H1 (cell line): ENCODE measurements around the gene MBNL1. TPM values are rescaled to one million over a fixed set of nuclear protein-coding genes. Genes with fewer than 3 reads are reported as not detected.

ENCODE experiments used
- CTCF ChIA-PET: fragments of 300-600 bp; sonication (Branson Sonifier 250); formaldehyde crosslinking; loops from one replicate; lab custom pipeline; 2021; ENCODE audit not compliant: partially characterized antibody; lab: Charles Lee
- POLR2A ChIA-PET: fragments of 300-600 bp; sonication (Branson Sonifier 250); formaldehyde crosslinking; loops from one replicate; lab custom pipeline; 2021; ENCODE audit warnings: inconsistent platforms; ENCODE audit not compliant: partially characterized antibody; lab: Charles Lee
- DNase-seq, 2 experiments: peaks; one replicate each; pipeline versions ENCODE4 v3.0.0 to v3.0.0-alpha.2; 2010 to 2022; ENCODE audit warnings: low spot score in 2 of 2, low read depth in 1 of 2, mixed read lengths in 1 of 2
- FAIRE-seq: peaks from 2 replicates; lab custom pipeline; 2011; peaks lifted over from hg19 to GRCh38; lab: Jason Lieb, UNC
- H2AFZ ChIP-seq: 2 replicates; pipeline ENCODE4 v1.8.1; 2012; ENCODE audit warnings: low read length, inconsistent platforms
- H2AK5ac ChIP-seq: 2 replicates; pipeline ENCODE4 v1.6.1; 2013; ENCODE audit warnings: low read depth, low read length
- H2BK120ac ChIP-seq: replicated peaks from 2 replicates; pipeline ENCODE3; 2013; ENCODE audit warnings: low read depth, low read length, inconsistent platforms
- H2BK12ac ChIP-seq: 2 replicates; pipeline ENCODE4 v1.6.1; 2013; ENCODE audit warnings: low read depth, low read length
- H2BK15ac ChIP-seq: 2 replicates; pipeline ENCODE4 v1.6.1; 2013; ENCODE audit warnings: low read length
- H2BK20ac ChIP-seq: 2 replicates; pipeline ENCODE4 v1.6.1; 2013; ENCODE audit warnings: low read length
- H2BK5ac ChIP-seq: 2 replicates; pipeline ENCODE4 v1.6.1; 2013; ENCODE audit warnings: low read depth, low read length
- H3K14ac ChIP-seq: 2 replicates; pipeline ENCODE4 v1.6.1; 2013; ENCODE audit warnings: inconsistent platforms; ENCODE audit not compliant: insufficient read length
- H3K18ac ChIP-seq: 2 replicates; pipeline ENCODE4 v1.6.1; 2013; ENCODE audit warnings: low read length; ENCODE audit errors: extremely low read depth
- H3K23ac ChIP-seq: 2 replicates; pipeline ENCODE4 v1.6.1; 2013; ENCODE audit warnings: inconsistent platforms; ENCODE audit not compliant: insufficient read length
- H3K23me2 ChIP-seq: 2 replicates; pipeline ENCODE4 v1.6.1; 2013; ENCODE audit warnings: low read depth, low read length
- H3K27ac ChIP-seq: 2 replicates; pipeline ENCODE4 v1.6.1; 2011; ENCODE audit warnings: low read depth, low read length, inconsistent platforms
- H3K27me3 ChIP-seq, 4 experiments: replicated peaks in 1 of 4; 1 replicate in 1 of 4; 2 replicates in 3 of 4; pipeline versions ENCODE4 v1.6.1 to v1.8.1; 2011 to 2013; ENCODE audit warnings: low read length in 3 of 4, mild to moderate bottlenecking in 3 of 4, inconsistent platforms in 2 of 4, mixed read lengths in 2 of 4, moderate library complexity in 1 of 4; ENCODE audit not compliant: control insufficient read depth in 3 of 4, insufficient read depth in 3 of 4; ENCODE audit errors: extremely low read depth in 1 of 4
- H3K36me3 ChIP-seq, 4 experiments: 2 replicates each; pipeline versions ENCODE4 v1.6.1 to v1.8.1; 2011 to 2013; ENCODE audit warnings: mild to moderate bottlenecking in 4 of 4, low read length in 3 of 4, moderate library complexity in 2 of 4, control low read depth in 1 of 4, inconsistent platforms in 1 of 4; ENCODE audit not compliant: insufficient read depth in 4 of 4, control insufficient read depth in 2 of 4
- H3K4ac ChIP-seq: replicated peaks from 2 replicates; pipeline ENCODE3; 2013; ENCODE audit warnings: low read length, low read depth, mixed read lengths, inconsistent platforms; ENCODE audit not compliant: insufficient read length
- H3K4me1 ChIP-seq, 4 experiments: replicated peaks in 1 of 4; 1 replicate in 1 of 4; 2 replicates in 3 of 4; pipeline versions ENCODE4 v1.6.1 to v1.8.1; 2011 to 2013; ENCODE audit warnings: low read length in 3 of 4, inconsistent platforms in 2 of 4, mixed read lengths in 1 of 4; ENCODE audit not compliant: insufficient read depth in 4 of 4, control insufficient read depth in 3 of 4
- H3K4me2 ChIP-seq, 2 experiments: 2 replicates each; pipeline versions ENCODE4 v1.6.1 to v1.8.1; 2011 to 2013; ENCODE audit warnings: low read depth in 2 of 2, low read length in 2 of 2, control low read depth in 1 of 2, inconsistent platforms in 1 of 2, mild to moderate bottlenecking in 1 of 2; ENCODE audit not compliant: insufficient read depth in 1 of 2
- H3K4me3 ChIP-seq, 4 experiments: fragments of 200-600, 300-600 bp in 1 of 4; sonication (generic), shearing (Covaris generic), sonication (Bioruptor Twin) in 1 of 4; 2 replicates each; pipeline versions ENCODE4 v1.5.1 to v1.8.1; 2011 to 2016; ENCODE audit warnings: low read length in 4 of 4, low read depth in 3 of 4, control low read depth in 2 of 4, inconsistent platforms in 2 of 4, mild to moderate bottlenecking in 2 of 4, mixed read lengths in 1 of 4, moderate library complexity in 1 of 4; ENCODE audit not compliant: insufficient read depth in 2 of 4; ENCODE audit errors: extremely low read depth in 1 of 4
- H3K56ac ChIP-seq: replicated peaks from 2 replicates; pipeline ENCODE3; 2013; ENCODE audit warnings: low read depth, mild to moderate bottlenecking, mixed read lengths, low read length, inconsistent platforms; ENCODE audit not compliant: insufficient read length
- H3K79me1 ChIP-seq: 2 replicates; pipeline ENCODE4 v1.6.1; 2013; ENCODE audit warnings: low read depth, low read length, control low read depth
- H3K79me2 ChIP-seq, 2 experiments: 2 replicates each; pipeline versions ENCODE4 v1.6.1 to v1.8.1; 2012 to 2013; ENCODE audit warnings: low read length in 2 of 2, mild to moderate bottlenecking in 2 of 2, inconsistent platforms in 1 of 2; ENCODE audit not compliant: insufficient read depth in 2 of 2, control insufficient read depth in 1 of 2
- H3K9ac ChIP-seq, 4 experiments: replicated peaks in 1 of 4; 1 replicate in 1 of 4; 2 replicates in 3 of 4; pipeline versions ENCODE4 v1.6.1 to v1.8.1; 2011 to 2013; ENCODE audit warnings: low read depth in 3 of 4, low read length in 3 of 4, control low read depth in 2 of 4, mild to moderate bottlenecking in 2 of 4, moderate library complexity in 2 of 4, inconsistent platforms in 1 of 4; ENCODE audit errors: extremely low read depth in 1 of 4
- H3K9me3 ChIP-seq, 2 experiments: 2 replicates each; pipeline versions ENCODE4 v1.6.1 to v1.8.1; 2012 to 2013; ENCODE audit warnings: mild to moderate bottlenecking in 2 of 2, moderate library complexity in 2 of 2, control low read depth in 1 of 2, inconsistent platforms in 1 of 2, low read depth in 1 of 2, low read length in 1 of 2, mixed read lengths in 1 of 2; ENCODE audit not compliant: insufficient read depth in 2 of 2
- H4K20me1 ChIP-seq, 2 experiments: replicated peaks in 1 of 2; 2 replicates each; pipeline versions ENCODE3 to v1.8.1; 2011 to 2013; ENCODE audit warnings: inconsistent platforms in 2 of 2, low read length in 2 of 2, mild to moderate bottlenecking in 1 of 2; ENCODE audit not compliant: insufficient read depth in 2 of 2, control insufficient read depth in 1 of 2
- H4K5ac ChIP-seq: 2 replicates; pipeline ENCODE4 v1.6.1; 2013; ENCODE audit warnings: low read length, low read depth, mixed read lengths, inconsistent platforms; ENCODE audit not compliant: insufficient read length
- H4K8ac ChIP-seq: 2 replicates; pipeline ENCODE4 v1.8.0; 2013; ENCODE audit warnings: mild to moderate bottlenecking, moderate library complexity, low read length, inconsistent platforms; ENCODE audit not compliant: insufficient read depth; ENCODE audit errors: extremely low read depth
- H4K91ac ChIP-seq: replicated peaks from 2 replicates; pipeline ENCODE3; 2013; ENCODE audit warnings: low read length, mixed read lengths, inconsistent platforms; ENCODE audit not compliant: insufficient read length
- CBX5 ChIP-seq: fragments of 300-800, 300-1000 bp; sonication (generic); IDR thresholded peaks from 2 replicates; pipeline ENCODE4 v1.7.1; 2016; ENCODE audit warnings: antibody characterized with exemption, low read length, low read depth
- EP300 ChIP-seq, 2 experiments: IDR thresholded peaks; 1 replicate in 1 of 2; 2 replicates in 1 of 2; pipeline ENCODE4 v1.6.1; 2011 to 2012; ENCODE audit warnings: low read depth in 2 of 2, low read length in 2 of 2, mild to moderate bottlenecking in 2 of 2, borderline replicate concordance in 1 of 2, inconsistent platforms in 1 of 2, moderate library complexity in 1 of 2
- RAD21 ChIP-seq, 2 experiments: IDR thresholded peaks in 1 of 2; conservative IDR thresholded peaks in 1 of 2; 2 replicates each; pipeline ENCODE4 v1.6.1; 2011; ENCODE audit warnings: low read depth in 2 of 2, low read length in 2 of 2, improper control_type of control experiment in 1 of 2, inconsistent platforms in 1 of 2, mild to moderate bottlenecking in 1 of 2, moderate library complexity in 1 of 2
- SIN3A ChIP-seq, 2 experiments: IDR thresholded peaks in 1 of 2; conservative IDR thresholded peaks in 1 of 2; 2 replicates each; pipeline ENCODE4 v1.6.1; 2011 to 2012; ENCODE audit warnings: low read length in 2 of 2, improper control_type of control experiment in 1 of 2, low read depth in 1 of 2, mild to moderate bottlenecking in 1 of 2
- SIX5 ChIP-seq: IDR thresholded peaks from 2 replicates; pipeline ENCODE4 v1.6.1; 2011; ENCODE audit warnings: mild to moderate bottlenecking, low read depth, low read length
- TAF1 ChIP-seq: IDR thresholded peaks from 2 replicates; pipeline ENCODE4 v1.6.1; 2011; ENCODE audit warnings: mild to moderate bottlenecking, low read depth, low read length
- polyA plus RNA-seq, 7 experiments: library from polyadenylated mRNA; depleted of rRNA in 3 of 7; stranded (reverse) in 5 of 7; unstranded in 2 of 7; fragments of >200 nt in 5 of 7; fragments of 200-250 nt in 2 of 7; gene quantifications; 1 replicate in 5 of 7; 2 replicates in 1 of 7; 4 replicates in 1 of 7; pipeline versions ENCODE4 v1.2.1 to v1.2.3, GENCODE V29; 2011 to 2013; ENCODE audit warnings: missing spikeins in 2 of 7, mixed read lengths in 2 of 7
- total RNA-seq: library from RNA; stranded (reverse); fragmentation: NEBNext Ultra II Directional; extraction: Animal tissue kit (Norgen Biotek cat#: 25700); gene quantifications from 2 replicates; pipeline ENCODE4 v1.2.1, GENCODE V29; 2021
- TF ChIP-seq, protein P1 (sequence below): IDR thresholded peaks from 2 replicates; pipeline ENCODE4 v1.6.1; 2011; ENCODE audit warnings: low read depth, mild to moderate bottlenecking, low read length; ENCODE audit not compliant: insufficient read depth

The MBNL1 gene
- total and polyA plus RNA-seq, 2 of the 8 experiments (the other 6 are each of a cell fraction or from before 2014, with no cell fraction given), result 5.0 to 16.4 TPM

DNA sequence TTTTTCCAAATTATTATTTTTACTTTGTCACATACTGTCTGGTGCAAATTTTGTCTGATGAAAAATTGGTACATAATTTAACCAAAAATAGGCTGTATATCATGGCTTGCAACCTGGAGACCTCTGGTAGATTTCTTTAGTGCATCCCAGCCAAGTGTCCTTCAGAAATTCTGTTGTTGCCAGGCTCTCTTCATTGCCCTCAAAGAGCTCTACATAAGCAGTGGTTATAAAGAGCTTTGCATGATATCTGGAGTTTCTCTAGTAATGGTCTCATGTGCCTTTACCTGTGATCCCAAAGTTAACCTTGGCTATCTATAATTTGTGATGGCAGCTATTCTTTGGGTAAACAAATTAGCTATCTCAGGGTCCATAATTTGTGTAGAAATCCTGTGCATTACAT is 157.7 kb downstream of the MBNL1 start:
- Histone ChIP-seq H2BK15ac (no peak overlapping the region), H3K56ac (no peak overlapping the region), H3K9ac (no peak overlapping the region), H3K27ac (no peak overlapping the region), H3K14ac (no peak overlapping the region), H2AFZ (no peak overlapping the region), H4K91ac (no peak overlapping the region), H3K23me2 (no peaks in the 10 kb centered on the region; the same call in 1 of the 2 replicates), H2BK20ac (no peak overlapping the region), H3K4me2 (no peak overlapping the region), H4K8ac (no peak overlapping the region), H2AK5ac (no peak overlapping the region), H3K4me1 (no peaks in the 10 kb centered on the region), H3K27me3 (no peaks in the 10 kb centered on the region), H2BK120ac (no peak overlapping the region), H3K23ac (no peak overlapping the region), H3K4me3 (no peak overlapping the region), H3K79me2 (no peaks in the 10 kb centered on the region), H2BK5ac (no peak overlapping the region), H3K18ac (no peak overlapping the region), H3K4ac (no peak overlapping the region), H4K20me1 (peaks cover 0 to 3% of the 10 kb centered on the region in 2 experiments), H3K9me3 (no peaks in the 10 kb centered on the region), H4K5ac (no peak overlapping the region), H3K79me1 (no peaks in the 10 kb centered on the region), H3K36me3 (no peaks in the 10 kb centered on the region), H2BK12ac (no peak overlapping the region)
- POLR2A ChIA-PET, result no interaction called here
- FAIRE-seq, result no peak
- CTCF ChIA-PET, result no interaction called here
- DNase-seq, result no peak
- no peak for TF ChIP-seq RAD21 (IDR thresholded peaks at IDR 0.05 in 1 of 2, conservative IDR thresholded peaks at IDR 0.05 in 1 of 2; ENCODE audit: low read depth in 2 of 2, low read length in 2 of 2)
- TF ChIP-seq, protein P1, sequence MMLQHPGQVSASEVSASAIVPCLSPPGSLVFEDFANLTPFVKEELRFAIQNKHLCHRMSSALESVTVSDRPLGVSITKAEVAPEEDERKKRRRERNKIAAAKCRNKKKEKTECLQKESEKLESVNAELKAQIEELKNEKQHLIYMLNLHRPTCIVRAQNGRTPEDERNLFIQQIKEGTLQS, result no peak
- no peak for TF ChIP-seq TAF1
- no peak for TF ChIP-seq EP300 (IDR thresholded peaks at IDR 0.05; ENCODE audit: borderline replicate concordance in 1 of 2, low read depth in 2 of 2, low read length in 2 of 2)
- no peak for TF ChIP-seq SIX5
- no peak for TF ChIP-seq CBX5
- TF ChIP-seq SIN3A (conservative IDR thresholded peaks at IDR 0.05 in 1 of 2, IDR thresholded peaks at IDR 0.05 in 1 of 2; ENCODE audit: low read depth in 1 of 2, low read length in 2 of 2), result no peak
- TF ChIP-seq, all 59 proteins: peak for 0
